22Rv1 (cell line): ENCODE data around the gene TRMT5.

Source experiments
- H3K27ac ChIP-seq: fragments of 450-650 bp; 2 replicates; pipeline ENCODE4 v1.5.1; 2017
- ZFX ChIP-seq: fragments of 450-650 bp; IDR thresholded peaks from 2 replicates; pipeline ENCODE4 v1.6.1; 2017; ENCODE audit warnings: antibody characterized with exemption, borderline replicate concordance
- TF ChIP-seq, protein P1 (sequence below): fragments of 450-650 bp; IDR thresholded peaks from 2 replicates; pipeline ENCODE4 v1.5.1; 2017; ENCODE audit warnings: mild to moderate bottlenecking

Gene TRMT5

DNA sequence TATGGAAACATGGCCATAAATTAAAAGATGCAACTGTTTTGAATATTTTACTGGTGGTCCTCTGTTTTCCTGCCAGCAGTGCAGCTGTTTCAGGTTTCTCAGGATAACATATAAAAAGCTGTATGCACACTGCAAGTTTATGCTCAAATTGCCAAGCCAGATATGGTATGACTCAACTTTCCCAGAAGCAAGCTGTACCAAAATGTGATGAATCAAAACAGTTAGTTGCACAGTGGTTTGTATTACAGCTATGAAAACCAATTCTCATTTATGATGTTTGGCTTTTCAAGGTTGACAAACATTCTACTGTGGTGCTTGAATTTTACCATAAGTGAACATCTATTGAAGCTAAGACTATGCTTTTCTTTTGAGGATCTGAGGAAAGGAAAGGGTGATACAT lies 15.5 kb downstream of the TRMT5 start:
- no peak overlapping the region for H3K27ac ChIP-seq

DNA sequence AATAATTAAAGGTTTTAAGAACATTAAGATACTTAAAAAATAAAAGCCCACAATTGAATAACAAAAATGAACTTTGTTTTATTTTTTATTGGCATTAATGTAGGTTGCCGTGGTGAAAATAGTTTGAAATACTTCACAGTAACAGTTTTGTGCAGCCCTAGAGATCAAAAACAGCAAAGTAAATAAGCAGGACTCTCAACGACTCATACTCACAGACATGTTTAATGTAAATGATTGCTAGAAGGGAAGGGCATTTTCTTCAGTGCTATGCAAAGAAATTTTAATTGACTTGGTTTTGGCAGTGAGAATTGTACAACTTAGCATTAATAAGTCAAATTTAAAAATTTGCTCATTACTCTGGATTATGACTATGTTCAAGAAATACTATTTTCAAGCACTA lies 16.0 kb downstream of the TRMT5 start:
- TF ChIP-seq, protein P1, sequence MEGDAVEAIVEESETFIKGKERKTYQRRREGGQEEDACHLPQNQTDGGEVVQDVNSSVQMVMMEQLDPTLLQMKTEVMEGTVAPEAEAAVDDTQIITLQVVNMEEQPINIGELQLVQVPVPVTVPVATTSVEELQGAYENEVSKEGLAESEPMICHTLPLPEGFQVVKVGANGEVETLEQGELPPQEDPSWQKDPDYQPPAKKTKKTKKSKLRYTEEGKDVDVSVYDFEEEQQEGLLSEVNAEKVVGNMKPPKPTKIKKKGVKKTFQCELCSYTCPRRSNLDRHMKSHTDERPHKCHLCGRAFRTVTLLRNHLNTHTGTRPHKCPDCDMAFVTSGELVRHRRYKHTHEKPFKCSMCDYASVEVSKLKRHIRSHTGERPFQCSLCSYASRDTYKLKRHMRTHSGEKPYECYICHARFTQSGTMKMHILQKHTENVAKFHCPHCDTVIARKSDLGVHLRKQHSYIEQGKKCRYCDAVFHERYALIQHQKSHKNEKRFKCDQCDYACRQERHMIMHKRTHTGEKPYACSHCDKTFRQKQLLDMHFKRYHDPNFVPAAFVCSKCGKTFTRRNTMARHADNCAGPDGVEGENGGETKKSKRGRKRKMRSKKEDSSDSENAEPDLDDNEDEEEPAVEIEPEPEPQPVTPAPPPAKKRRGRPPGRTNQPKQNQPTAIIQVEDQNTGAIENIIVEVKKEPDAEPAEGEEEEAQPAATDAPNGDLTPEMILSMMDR, result no peak
- TF ChIP-seq ZFX, result no peak
- H3K27ac ChIP-seq, result no peak overlapping the region

More for the DNA sequence above, 15.5 kb downstream of the TRMT5 start:
- TF ChIP-seq, protein P1, result no peak
- no peak for TF ChIP-seq ZFX

- no peak overlapping the region for H3K27ac ChIP-seq
- TF ChIP-seq ZFX, result no peak
- TF ChIP-seq, protein P1, result no peak
These were observed 17.1 kb downstream of the TRMT5 start for GRCh38 chr14:60963761-60964160.

DNA sequence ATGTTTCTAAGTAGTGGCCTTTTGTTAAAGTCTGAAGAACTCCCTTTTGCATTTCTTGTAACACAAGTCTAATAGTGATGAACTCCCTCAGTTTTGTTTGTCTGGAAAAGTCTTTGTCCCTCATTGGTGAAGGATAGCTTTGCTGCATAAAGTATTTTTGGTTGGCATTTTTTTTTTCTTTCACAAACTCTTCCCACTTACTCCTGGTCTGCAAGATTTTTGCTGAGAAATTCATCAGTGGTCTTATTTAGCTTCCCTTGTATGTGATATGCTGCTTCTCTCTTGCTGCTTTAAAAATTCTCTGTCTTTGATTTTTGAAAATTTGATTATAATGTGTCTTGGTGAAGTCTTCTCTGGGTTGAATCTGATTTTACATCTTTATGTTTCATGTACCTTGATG lies 22.7 kb downstream of the TRMT5 start:
- TF ChIP-seq ZFX, result no peak
- TF ChIP-seq, protein P1, result no peak
- H3K27ac ChIP-seq, result no peak overlapping the region

DNA sequence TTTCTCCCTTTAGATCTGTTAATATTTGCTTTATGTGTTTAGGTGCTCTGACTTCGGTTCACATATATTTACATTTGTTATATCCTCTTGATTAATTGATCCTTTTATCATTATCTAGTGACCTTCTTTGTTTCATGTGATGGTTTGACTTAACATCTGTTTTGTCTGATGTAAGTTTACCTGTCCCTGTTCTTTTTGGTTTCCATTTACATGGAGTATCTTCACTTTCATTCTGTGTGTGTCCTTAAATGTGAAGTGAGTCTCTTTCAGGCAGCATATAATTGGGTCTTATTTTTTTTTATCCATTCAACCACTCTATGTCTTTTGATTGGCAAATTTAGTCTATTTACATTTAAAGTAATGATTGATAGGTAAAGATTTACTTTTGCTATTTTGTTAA lies 24.2 kb downstream of the TRMT5 start:
- H3K27ac ChIP-seq, result no peak overlapping the region

DNA sequence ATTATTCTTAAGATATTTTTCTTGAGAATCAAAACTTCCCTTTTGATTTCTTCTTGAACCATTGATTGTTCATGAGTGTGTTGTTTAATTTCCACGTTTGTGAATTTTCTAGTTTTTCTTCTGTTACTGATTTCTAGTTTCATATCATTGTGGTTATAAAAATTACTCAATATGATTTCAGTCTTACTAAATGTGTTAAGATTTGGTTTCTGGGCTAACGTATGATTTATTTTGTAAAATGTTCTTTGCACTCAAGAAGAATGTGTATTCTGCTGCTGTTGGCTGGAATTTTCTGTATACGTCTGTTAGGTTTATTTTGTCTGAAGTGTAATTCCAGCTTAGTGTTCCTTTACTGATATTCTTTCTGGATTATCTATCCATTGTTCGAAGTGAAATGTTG lies 24.7 kb downstream of the TRMT5 start:
- H3K27ac ChIP-seq, result no peak overlapping the region
- TF ChIP-seq, protein P1, result no peak
- TF ChIP-seq ZFX, result no peak

More for the DNA sequence above, 24.2 kb downstream of the TRMT5 start:
- TF ChIP-seq, protein P1, result no peak
- TF ChIP-seq ZFX, result no peak

DNA sequence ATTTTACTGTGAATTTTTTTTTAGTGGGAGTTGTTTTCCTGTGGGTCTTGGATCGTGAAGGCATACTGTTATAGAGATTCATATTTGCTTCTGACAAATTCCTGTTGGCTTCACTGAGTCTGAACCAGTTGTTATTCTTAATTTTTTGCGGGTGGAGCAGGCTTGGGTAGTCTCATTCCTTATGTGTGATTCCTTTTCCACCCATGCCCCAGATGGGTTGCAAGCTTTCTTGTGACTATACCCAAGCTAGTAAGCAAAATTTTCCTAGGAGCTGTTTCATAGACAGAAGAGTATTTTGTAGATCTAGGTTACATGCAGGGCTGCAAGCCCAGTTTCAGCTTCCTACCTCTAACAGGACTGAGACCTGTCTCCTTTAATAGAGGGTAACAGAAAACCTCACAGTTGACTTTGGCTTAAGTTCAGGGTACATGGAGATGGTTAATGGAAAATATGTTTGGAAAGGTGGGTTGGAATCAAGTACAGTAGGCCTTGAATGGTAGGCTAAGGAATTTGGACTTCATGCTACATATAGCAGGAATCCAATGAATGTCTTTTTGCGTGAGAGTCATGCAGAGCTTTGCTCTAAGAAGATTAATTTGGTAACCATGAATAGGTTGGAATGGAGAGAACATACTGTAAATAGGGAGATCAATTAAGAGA lies 29.0 kb downstream of the TRMT5 start:
- TF ChIP-seq, protein P1, result no peak
- TF ChIP-seq ZFX, result no peak
- H3K27ac ChIP-seq, result no peak overlapping the region
